Esophagus muscularis mucosa (tissue), 4 donors: Measurements from ENCODE around the gene PTPRK. TPM values are rescaled to one million over a fixed set of nuclear protein-coding genes. Genes with fewer than 3 reads are reported as not detected.

Source experiments
- DNase-seq: peaks from one replicate; pipeline ENCODE4 v3.0.0-alpha.2; 2017; ENCODE audit errors: extremely low spot score
- H3K27ac ChIP-seq, 4 donors: fragments of 200-600 bp; sonication (generic); replicated peaks in 1 of 4; 1 replicate in 3 of 4; 2 replicates in 1 of 4; pipeline ENCODE4 v1.5.1; 2016 to 2019; ENCODE audit warnings: mild to moderate bottlenecking in 1 of 4
- H3K27me3 ChIP-seq, 4 donors: fragments of 200-600 bp; sonication (generic); one replicate each; pipeline versions ENCODE4 v1.5.1 to v1.6.0; 2016 to 2019
- H3K36me3 ChIP-seq, 4 donors: fragments of 200-600 bp; sonication (generic); one replicate each; pipeline ENCODE4 v1.5.1; 2016 to 2019
- H3K4me1 ChIP-seq, 4 donors: fragments of 200-600 bp; sonication (generic); one replicate each; pipeline ENCODE4 v1.5.1; 2016 to 2019
- H3K4me3 ChIP-seq, 4 donors: fragments of 200-600 bp; sonication (generic); 1 replicate in 2 of 4; 2 replicates in 2 of 4; pipeline ENCODE4 v1.5.1; 2016 to 2019; ENCODE audit warnings: mild to moderate bottlenecking in 4 of 4, moderate library complexity in 1 of 4
- H3K9me3 ChIP-seq, 4 donors: fragments of 200-600 bp; sonication (generic); 1 replicate in 3 of 4; 2 replicates in 1 of 4; pipeline ENCODE4 v1.5.1; 2016 to 2019
- EP300 ChIP-seq: sonication (generic); formaldehyde crosslinking; IDR thresholded peaks from one replicate; pipeline ENCODE4 v1.6.1; 2017; ENCODE audit warnings: antibody characterized with exemption
- POLR2A ChIP-seq: fragments of 450-650 bp; IDR thresholded peaks from one replicate; pipeline ENCODE4 v1.6.1; 2017; ENCODE audit warnings: antibody characterized with exemption, moderate library complexity, mild to moderate bottlenecking, low read depth
- POLR2AphosphoS5 ChIP-seq, 2 donors: sonication (generic); formaldehyde crosslinking; IDR thresholded peaks; one replicate each; pipeline ENCODE4 v1.6.1; 2017; ENCODE audit warnings: antibody characterized with exemption in 2 of 2
- WGBS: methylation state at CpG from one replicate; pipeline ENCODE4 v1.1.5; 2018; 5-methylcytosine and 5-hydroxymethylcytosine counted together
- intact Hi-C: fragments of 100-400 bp; cut with DNase I; formaldehyde crosslinking; loops from one replicate; pipeline ENCODE4 v1.15.1; 2023
- total RNA-seq, 4 donors: library from RNA; depleted of rRNA; stranded (reverse); fragments of >200 nt; gene quantifications; one replicate each; pipeline versions ENCODE4 v1.1.0 to v1.2.1, GENCODE V29; 2016
- TF ChIP-seq, protein P1 (sequence below), 3 experiments: fragments of 200-600 bp in 2 of 3; fragments of 450-650 bp in 1 of 3; sonication (generic) in 2 of 3; IDR thresholded peaks; one replicate each; pipeline ENCODE4 v1.5.1; 2017 to 2019; ENCODE audit warnings: antibody characterized with exemption in 3 of 3, mild to moderate bottlenecking in 2 of 3, moderate library complexity in 1 of 3

PTPRK gene
- total RNA-seq, 4 donors from 2014 or later = 36.8 to 53.1 (median 43.8) TPM

DNA sequence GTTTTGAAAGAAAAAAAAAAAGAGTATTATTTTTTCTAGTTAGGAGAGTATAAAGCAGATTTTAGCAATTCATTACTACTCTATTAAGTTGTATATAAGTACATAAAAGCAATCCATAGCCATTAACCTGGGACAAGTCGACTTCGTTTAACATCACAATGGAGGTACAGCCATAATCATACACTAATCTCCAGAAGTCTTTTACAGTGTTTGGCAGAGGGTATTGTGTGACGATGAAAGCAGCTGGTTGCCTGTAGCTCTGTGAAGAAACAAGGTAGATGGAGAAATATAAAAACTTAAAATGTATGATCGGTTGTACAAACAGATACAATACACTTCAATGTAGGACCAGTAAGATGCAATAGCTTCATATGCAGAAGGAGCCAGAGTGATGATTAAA lies 543.6 kb downstream of the PTPRK start:
- intact Hi-C loops = no loop called here
- Histone ChIP-seq H3K4me3 (no peak overlapping the region), H3K9me3 (no peaks in the 10 kb centered on the region), H3K27ac (no peak overlapping the region), H3K27me3 (no peaks in the 10 kb centered on the region), H3K4me1 (no peaks in the 10 kb centered on the region), H3K36me3 (peaks cover 10 to 92% (median 61%) of the 10 kb centered on the region in 4 donors)
- WGBS = 96% methylated on average over 4 of the region's 4 CpGs
- TF ChIP-seq EP300 (no peak), POLR2A (no peak), POLR2AphosphoS5 (IDR thresholded peaks at IDR 0.05) (no peak)
- TF ChIP-seq, protein P1, sequence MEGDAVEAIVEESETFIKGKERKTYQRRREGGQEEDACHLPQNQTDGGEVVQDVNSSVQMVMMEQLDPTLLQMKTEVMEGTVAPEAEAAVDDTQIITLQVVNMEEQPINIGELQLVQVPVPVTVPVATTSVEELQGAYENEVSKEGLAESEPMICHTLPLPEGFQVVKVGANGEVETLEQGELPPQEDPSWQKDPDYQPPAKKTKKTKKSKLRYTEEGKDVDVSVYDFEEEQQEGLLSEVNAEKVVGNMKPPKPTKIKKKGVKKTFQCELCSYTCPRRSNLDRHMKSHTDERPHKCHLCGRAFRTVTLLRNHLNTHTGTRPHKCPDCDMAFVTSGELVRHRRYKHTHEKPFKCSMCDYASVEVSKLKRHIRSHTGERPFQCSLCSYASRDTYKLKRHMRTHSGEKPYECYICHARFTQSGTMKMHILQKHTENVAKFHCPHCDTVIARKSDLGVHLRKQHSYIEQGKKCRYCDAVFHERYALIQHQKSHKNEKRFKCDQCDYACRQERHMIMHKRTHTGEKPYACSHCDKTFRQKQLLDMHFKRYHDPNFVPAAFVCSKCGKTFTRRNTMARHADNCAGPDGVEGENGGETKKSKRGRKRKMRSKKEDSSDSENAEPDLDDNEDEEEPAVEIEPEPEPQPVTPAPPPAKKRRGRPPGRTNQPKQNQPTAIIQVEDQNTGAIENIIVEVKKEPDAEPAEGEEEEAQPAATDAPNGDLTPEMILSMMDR (IDR thresholded peaks at IDR 0.05) = no peak
- no peak for DNase-seq

DNA sequence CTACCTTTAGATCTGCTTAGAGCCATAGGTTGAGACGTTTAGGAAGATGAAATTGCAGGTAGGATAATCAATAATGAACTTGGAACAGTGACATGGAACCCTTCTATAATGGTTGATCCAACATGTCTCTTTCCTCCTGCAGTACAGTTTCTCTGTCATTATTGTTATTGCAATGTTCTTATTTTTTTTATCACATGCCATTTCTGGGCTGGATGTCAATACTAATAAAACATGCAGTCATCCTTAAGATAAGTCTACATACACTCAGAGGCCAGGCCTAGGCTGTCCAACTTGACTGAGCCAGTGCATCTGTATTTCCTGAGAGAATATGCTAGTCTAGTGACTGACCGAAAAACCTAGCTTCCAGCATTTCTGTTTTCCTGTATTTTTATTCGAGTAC lies 544.3 kb downstream of the PTPRK start:
- peaks cover 10 to 91% (median 60%) of the 10 kb centered on the region in 4 donors for H3K36me3 ChIP-seq
- TF ChIP-seq, protein P1 (IDR thresholded peaks at IDR 0.05) = no peak
- TF ChIP-seq POLR2A = no peak
- TF ChIP-seq POLR2AphosphoS5 (IDR thresholded peaks at IDR 0.05) = no peak
- no peaks in the 10 kb centered on the region for H3K4me1 ChIP-seq
- H3K27ac ChIP-seq = no peak overlapping the region
- H3K4me3 ChIP-seq = no peak overlapping the region
- DNase-seq = no peak
- H3K27me3 ChIP-seq = no peaks in the 10 kb centered on the region
- intact Hi-C loops = no loop called here
- no peaks in the 10 kb centered on the region for H3K9me3 ChIP-seq
- 91% methylated on average over 3 of the region's 3 CpGs for WGBS

DNA sequence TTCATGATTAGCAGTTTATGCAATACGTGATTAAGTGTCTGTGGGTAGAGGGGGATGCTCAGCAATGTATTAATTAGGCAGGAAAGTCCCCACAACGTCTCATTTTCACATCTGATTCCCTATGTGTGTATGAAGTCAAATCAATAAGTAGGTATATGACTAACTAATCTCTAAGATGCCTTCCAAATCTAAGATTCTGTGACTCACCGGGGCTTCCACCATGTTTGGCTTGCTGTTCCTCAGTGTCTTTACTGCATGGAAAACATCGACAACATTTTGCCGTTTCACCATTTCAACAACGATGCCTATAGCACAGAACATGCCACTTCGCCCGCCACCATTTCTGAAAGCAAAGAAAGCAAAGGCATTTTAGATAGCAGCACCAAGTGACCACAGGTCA lies 547.6 kb downstream of the PTPRK start:
- Histone ChIP-seq H3K36me3 (peaks cover 7 to 83% (median 53%) of the 10 kb centered on the region in 4 donors), H3K27me3 (no peaks in the 10 kb centered on the region), H3K4me1 (no peaks in the 10 kb centered on the region), H3K9me3 (no peaks in the 10 kb centered on the region), H3K27ac (no peak overlapping the region), H3K4me3 (no peak overlapping the region)
- TF ChIP-seq, protein P1 (IDR thresholded peaks at IDR 0.05) = no peak
- no peak for TF ChIP-seq POLR2A
- TF ChIP-seq EP300 = no peak
- TF ChIP-seq POLR2AphosphoS5 (IDR thresholded peaks at IDR 0.05) = no peak
- WGBS = 95% methylated on average over 8 of the region's 8 CpGs
- intact Hi-C loops = no loop called here
- no peak for DNase-seq

DNA sequence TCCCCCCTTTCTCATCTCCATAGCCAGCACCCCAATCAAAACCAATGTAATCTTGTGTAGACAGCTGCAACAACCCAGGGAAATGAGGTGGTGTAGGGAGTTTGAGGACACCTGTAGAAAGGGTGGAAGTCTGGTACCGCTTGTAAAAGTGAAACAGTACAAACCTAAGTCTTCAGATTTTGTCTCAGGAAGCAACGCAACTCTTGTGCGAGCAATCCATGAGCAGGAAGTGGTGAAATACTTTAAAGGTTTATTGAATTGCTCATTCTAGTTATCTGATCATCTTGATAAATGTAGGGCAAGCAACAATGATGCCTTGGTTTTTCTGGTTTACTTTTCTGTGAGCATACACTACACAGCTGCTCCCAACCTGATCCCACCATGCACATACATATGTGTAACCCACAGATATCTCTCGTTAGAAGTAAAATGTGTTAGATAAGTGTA lies 548.4 kb downstream of the PTPRK start:
- no peak for DNase-seq
- TF ChIP-seq POLR2A (no peak), EP300 (no peak), POLR2AphosphoS5 (IDR thresholded peaks at IDR 0.05) (no peak)
- TF ChIP-seq, protein P1 (IDR thresholded peaks at IDR 0.05) = no peak
- no peaks in the 10 kb centered on the region for H3K9me3 ChIP-seq
- H3K4me3 ChIP-seq = no peak overlapping the region
- H3K4me1 ChIP-seq = no peaks in the 10 kb centered on the region
- no peaks in the 10 kb centered on the region for H3K27me3 ChIP-seq
- H3K27ac ChIP-seq = no peak overlapping the region
- 91% methylated on average over 4 of the region's 4 CpGs for WGBS
- intact Hi-C loops = no loop called here
- H3K36me3 ChIP-seq = peaks cover 7 to 80% (median 49%) of the 10 kb centered on the region in 4 donors

DNA sequence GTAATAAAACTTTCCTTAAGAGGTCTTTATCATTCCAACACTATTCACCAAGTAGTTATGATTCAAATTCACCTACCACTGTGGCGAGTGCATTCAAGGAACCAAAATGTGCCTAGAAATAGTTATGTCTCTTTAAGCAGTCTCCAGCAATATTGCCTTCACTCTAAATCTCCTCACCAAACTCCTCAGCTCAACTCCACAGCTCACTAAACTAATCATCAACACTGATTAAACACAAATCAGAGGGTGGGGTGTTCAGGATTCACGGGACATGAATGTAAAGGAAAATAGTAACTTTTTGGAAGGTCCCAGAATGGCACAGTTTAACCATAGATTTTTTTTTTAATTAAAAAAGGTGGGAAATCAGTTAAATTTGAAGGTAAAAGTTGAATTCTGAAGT lies 549.0 kb downstream of the PTPRK start:
- intact Hi-C loops = no loop called here
- Histone ChIP-seq H3K9me3 (no peaks in the 10 kb centered on the region), H3K27me3 (no peaks in the 10 kb centered on the region), H3K4me3 (no peak overlapping the region), H3K27ac (no peak overlapping the region), H3K36me3 (peaks cover 7 to 74% (median 44%) of the 10 kb centered on the region in 4 donors), H3K4me1 (no peaks in the 10 kb centered on the region)
- WGBS = 100% methylated on average over 2 of the region's 2 CpGs
- DNase-seq = no peak
- TF ChIP-seq, protein P1 (IDR thresholded peaks at IDR 0.05) = no peak
- TF ChIP-seq POLR2A (no peak), POLR2AphosphoS5 (IDR thresholded peaks at IDR 0.05) (no peak), EP300 (no peak)
